KMS-11 (cell line): ENCODE measurements around the gene TRAPPC3L.

Source experiments
- H2AFZ ChIP-seq: fragments of 200-600 bp; sonication (generic); 2 replicates; pipeline ENCODE4 v1.6.1; 2016; ENCODE audit warnings: antibody characterized with exemption, mixed run types, low read depth
- H3K27ac ChIP-seq: fragments of 200-600 bp; sonication (generic); 2 replicates; pipeline ENCODE4 v1.6.1; 2016; ENCODE audit warnings: mild to moderate bottlenecking, mixed run types
- H3K27me3 ChIP-seq: fragments of 200-600 bp; sonication (generic); 2 replicates; pipeline ENCODE4 v1.6.1; 2017; ENCODE audit warnings: mild to moderate bottlenecking, low read depth, mixed run types, moderate library complexity; ENCODE audit not compliant: insufficient read depth
- H3K36me3 ChIP-seq: fragments of 200-600 bp; sonication (generic); 2 replicates; pipeline ENCODE4 v1.6.1; 2017; ENCODE audit warnings: mild to moderate bottlenecking, mixed run types; ENCODE audit not compliant: insufficient read depth
- H3K4me1 ChIP-seq: fragments of 200-600 bp; sonication (generic); 2 replicates; pipeline ENCODE4 v1.6.1; 2016; ENCODE audit warnings: mild to moderate bottlenecking, low read depth, mixed run types; ENCODE audit not compliant: poor library complexity, severe bottlenecking
- H3K4me2 ChIP-seq: fragments of 200-600 bp; sonication (generic); 2 replicates; pipeline ENCODE4 v1.7.0; 2016; ENCODE audit warnings: mild to moderate bottlenecking, mixed run types
- H3K4me3 ChIP-seq: fragments of 200-600 bp; sonication (generic); IDR thresholded peaks from 2 replicates; pipeline ENCODE4 v1.6.1; 2017; ENCODE audit warnings: low read depth, low read length, mixed read lengths; ENCODE audit not compliant: insufficient read depth
- H3K79me2 ChIP-seq: fragments of 200-600 bp; sonication (generic); 2 replicates; pipeline ENCODE4 v1.6.1; 2016; ENCODE audit warnings: low read depth, mixed run types; ENCODE audit not compliant: insufficient read depth
- H3K9ac ChIP-seq: fragments of 200-600 bp; sonication (generic); 2 replicates; pipeline ENCODE4 v1.6.1; 2016; ENCODE audit warnings: mild to moderate bottlenecking, mixed run types
- H4K20me1 ChIP-seq: fragments of 200-600 bp; sonication (generic); 2 replicates; pipeline ENCODE4 v1.6.1; 2016; ENCODE audit warnings: mild to moderate bottlenecking, mixed run types; ENCODE audit not compliant: insufficient read depth
- TF ChIP-seq, protein P1 (sequence below): fragments of 200-600 bp; sonication (generic); conservative IDR thresholded peaks from 2 replicates; pipeline ENCODE4 v1.6.1; 2017; ENCODE audit warnings: low read depth, mild to moderate bottlenecking, antibody characterized with exemption, low read length, moderate library complexity, mixed read lengths

TRAPPC3L gene

GRCh38 chr6:116545651-116546050 lies at the start of gene TRAPPC3L:
TRAPPC3L (minus strand) TSS chr6:116545684; CDS start chr6:116545514, 170 bp downstream.
- Histone ChIP-seq H3K27me3 (no peaks in the 10 kb centered on the region), H3K4me2 (no peak within 1 kb of the TSS), H3K79me2 (no peaks in the 10 kb centered on the region), H4K20me1 (no peaks in the 10 kb centered on the region), H3K4me1 (no peaks in the 10 kb centered on the region), H2AFZ (no peak within 1 kb of the TSS), H3K27ac (no peak within 1 kb of the TSS), H3K9ac (no peak within 1 kb of the TSS), H3K36me3 (no peaks in the 10 kb centered on the region), H3K4me3 (no peak within 1 kb of the TSS)
- TF ChIP-seq, protein P1, sequence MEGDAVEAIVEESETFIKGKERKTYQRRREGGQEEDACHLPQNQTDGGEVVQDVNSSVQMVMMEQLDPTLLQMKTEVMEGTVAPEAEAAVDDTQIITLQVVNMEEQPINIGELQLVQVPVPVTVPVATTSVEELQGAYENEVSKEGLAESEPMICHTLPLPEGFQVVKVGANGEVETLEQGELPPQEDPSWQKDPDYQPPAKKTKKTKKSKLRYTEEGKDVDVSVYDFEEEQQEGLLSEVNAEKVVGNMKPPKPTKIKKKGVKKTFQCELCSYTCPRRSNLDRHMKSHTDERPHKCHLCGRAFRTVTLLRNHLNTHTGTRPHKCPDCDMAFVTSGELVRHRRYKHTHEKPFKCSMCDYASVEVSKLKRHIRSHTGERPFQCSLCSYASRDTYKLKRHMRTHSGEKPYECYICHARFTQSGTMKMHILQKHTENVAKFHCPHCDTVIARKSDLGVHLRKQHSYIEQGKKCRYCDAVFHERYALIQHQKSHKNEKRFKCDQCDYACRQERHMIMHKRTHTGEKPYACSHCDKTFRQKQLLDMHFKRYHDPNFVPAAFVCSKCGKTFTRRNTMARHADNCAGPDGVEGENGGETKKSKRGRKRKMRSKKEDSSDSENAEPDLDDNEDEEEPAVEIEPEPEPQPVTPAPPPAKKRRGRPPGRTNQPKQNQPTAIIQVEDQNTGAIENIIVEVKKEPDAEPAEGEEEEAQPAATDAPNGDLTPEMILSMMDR: no peak

DNA sequence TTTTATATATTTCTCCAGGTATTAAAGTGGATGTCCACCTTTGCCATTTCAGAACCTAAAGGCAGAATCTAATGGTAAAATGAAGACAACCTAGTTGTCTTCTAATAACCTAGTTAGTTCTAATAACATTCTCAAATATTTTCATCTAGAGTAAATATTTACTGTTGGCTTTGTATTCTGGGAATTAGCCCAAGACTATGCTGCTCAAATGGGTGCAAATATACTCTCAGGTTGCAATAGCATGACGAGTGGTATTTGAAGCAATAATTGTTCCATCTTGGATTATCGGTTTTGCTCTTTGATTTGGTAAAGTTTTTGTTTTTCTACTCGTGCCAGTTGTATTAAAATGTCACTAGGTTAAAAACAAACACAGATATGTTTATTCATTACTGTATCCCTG lies 49.8 kb upstream of the TRAPPC3L start:
- no peaks in the 10 kb centered on the region for H4K20me1 ChIP-seq
- no peak overlapping the region for H3K9ac ChIP-seq
- no peaks in the 10 kb centered on the region for H3K79me2 ChIP-seq
- no peaks in the 10 kb centered on the region for H3K36me3 ChIP-seq
- TF ChIP-seq, protein P1: no peak
- H2AFZ ChIP-seq: no peak overlapping the region
- no peak overlapping the region for H3K27ac ChIP-seq
- no peaks in the 10 kb centered on the region for H3K4me1 ChIP-seq
- H3K27me3 ChIP-seq: no peaks in the 10 kb centered on the region
- no peak overlapping the region for H3K4me3 ChIP-seq
- H3K4me2 ChIP-seq: no peak overlapping the region

GRCh38 chr6:116586738-116587137 lies 41.3 kb upstream of the TRAPPC3L start:
- Histone ChIP-seq H3K79me2 (no peaks in the 10 kb centered on the region), H2AFZ (no peak overlapping the region), H3K27ac (no peak overlapping the region), H3K27me3 (no peaks in the 10 kb centered on the region), H3K36me3 (no peaks in the 10 kb centered on the region), H3K4me3 (no peak overlapping the region), H4K20me1 (no peaks in the 10 kb centered on the region), H3K9ac (no peak overlapping the region), H3K4me1 (no peaks in the 10 kb centered on the region), H3K4me2 (no peak overlapping the region)
- TF ChIP-seq, protein P1: no peak

GRCh38 chr6:116586276-116586675 lies 40.8 kb upstream of the TRAPPC3L start:
- H3K27me3 ChIP-seq: no peaks in the 10 kb centered on the region
- H2AFZ ChIP-seq: no peak overlapping the region
- H3K4me1 ChIP-seq: no peaks in the 10 kb centered on the region
- no peaks in the 10 kb centered on the region for H3K36me3 ChIP-seq
- H3K27ac ChIP-seq: no peak overlapping the region
- no peaks in the 10 kb centered on the region for H4K20me1 ChIP-seq
- H3K4me3 ChIP-seq: no peak overlapping the region
- H3K4me2 ChIP-seq: no peak overlapping the region
- TF ChIP-seq, protein P1: no peak
- no peak overlapping the region for H3K9ac ChIP-seq
- H3K79me2 ChIP-seq: no peaks in the 10 kb centered on the region
